ENCODE measurements around the gene HSPH1. TPM values are rescaled to one million over a fixed set of nuclear protein-coding genes. Genes with fewer than 3 reads are reported as not detected.

HSPH1 gene
- total RNA-seq, 1 donor from 2014 or later, result 326 TPM

DNA sequence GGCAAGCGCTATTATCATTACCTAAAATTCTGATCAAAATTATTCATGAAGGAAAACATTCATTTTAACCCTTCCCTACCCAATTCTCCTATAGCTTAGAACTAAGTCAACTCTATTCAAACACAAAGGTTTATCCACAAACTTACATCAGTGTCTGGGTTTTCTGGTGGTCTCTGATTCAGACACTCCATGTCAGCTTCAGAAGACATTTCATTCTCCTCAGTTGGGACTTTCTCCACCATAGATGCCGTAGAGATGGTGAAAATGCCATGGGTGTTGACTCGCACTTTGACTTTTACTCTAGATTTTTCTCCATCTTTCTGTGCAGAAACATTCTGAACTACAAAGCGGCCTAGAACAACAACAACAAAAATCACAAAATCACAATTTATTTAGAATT is 16.3 kb downstream of the HSPH1 start:
- H3K27ac Mint-ChIP-seq, result peak overlapping the region; percentile 38
- no peak overlapping the region for H3K4me3 Mint-ChIP-seq
- H3K27me3 Mint-ChIP-seq (ENCODE audit: insufficient read depth), result no peaks in the 10 kb centered on the region
- H3K9me3 Mint-ChIP-seq, result no peaks in the 10 kb centered on the region
- no peak for DNase-seq (ENCODE audit: low spot score)
- intact Hi-C loops (cut with micrococcal nuclease), result no loop called here
- peaks cover 82% of the 10 kb centered on the region for H3K36me3 Mint-ChIP-seq (ENCODE audit: low read depth)
- H3K4me1 Mint-ChIP-seq (ENCODE audit: low read depth), result peaks cover 49% of the 10 kb centered on the region

- no peak for DNase-seq (ENCODE audit: low spot score)
- intact Hi-C loops (cut with micrococcal nuclease), result no loop called here
- Mint-ChIP-seq H3K27me3 (ENCODE audit: insufficient read depth) (no peaks in the 10 kb centered on the region), H3K4me3 (no peak overlapping the region), H3K9me3 (no peaks in the 10 kb centered on the region), H3K27ac (peak overlapping the region; percentile 27), H3K4me1 (ENCODE audit: low read depth) (peaks cover 63% of the 10 kb centered on the region), H3K36me3 (ENCODE audit: low read depth) (peaks cover 79% of the 10 kb centered on the region)
These were observed 23.2 kb downstream of the HSPH1 start for GRCh38 chr13:31138515-31138914.

DNA sequence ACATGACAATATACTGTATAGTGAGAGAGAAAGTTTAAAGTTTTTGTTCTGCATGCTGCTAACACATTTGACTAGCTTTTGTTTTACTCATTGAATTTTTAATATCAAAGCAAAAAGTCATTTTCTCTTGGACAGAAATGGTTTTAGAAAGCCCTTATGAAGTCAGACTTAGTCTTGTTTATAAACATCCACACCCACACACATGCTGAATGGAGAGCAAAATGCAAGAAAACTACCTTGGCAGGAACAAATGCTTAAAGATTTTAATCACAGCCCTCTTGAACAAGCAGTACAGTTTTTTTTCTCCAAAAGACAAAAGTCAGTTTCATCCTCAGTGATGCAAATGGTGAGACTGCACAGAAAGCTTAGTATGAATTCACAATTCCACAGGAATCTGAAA is 25.0 kb downstream of the HSPH1 start:
- Mint-ChIP-seq H3K4me3 (no peak overlapping the region), H3K36me3 (ENCODE audit: low read depth) (peaks cover 75% of the 10 kb centered on the region), H3K4me1 (ENCODE audit: low read depth) (peaks cover 62% of the 10 kb centered on the region), H3K9me3 (no peaks in the 10 kb centered on the region), H3K27ac (peak overlapping the region; percentile 31), H3K27me3 (ENCODE audit: insufficient read depth) (no peaks in the 10 kb centered on the region)
- no peak for DNase-seq (ENCODE audit: low spot score)
- intact Hi-C loops (cut with micrococcal nuclease), result no loop called here

GRCh38 chr13:31134039-31134711 is 27.5 kb downstream of the HSPH1 start:
- Mint-ChIP-seq H3K36me3 (ENCODE audit: low read depth) (peaks cover 58% of the 10 kb centered on the region), H3K27ac (peak overlapping the region; percentile 95), H3K27me3 (ENCODE audit: insufficient read depth) (no peaks in the 10 kb centered on the region), H3K9me3 (no peaks in the 10 kb centered on the region), H3K4me3 (peak overlapping the region; percentile 27), H3K4me1 (ENCODE audit: low read depth) (peaks cover 67% of the 10 kb centered on the region)
- intact Hi-C loops (cut with micrococcal nuclease), result loop anchor here (1.0 to 2.0 kb wide), 4 partner anchors 17 to 89 kb away; no protein-coding TSS in a partner anchor
- DNase-seq (ENCODE audit: low spot score), result no peak

DNA sequence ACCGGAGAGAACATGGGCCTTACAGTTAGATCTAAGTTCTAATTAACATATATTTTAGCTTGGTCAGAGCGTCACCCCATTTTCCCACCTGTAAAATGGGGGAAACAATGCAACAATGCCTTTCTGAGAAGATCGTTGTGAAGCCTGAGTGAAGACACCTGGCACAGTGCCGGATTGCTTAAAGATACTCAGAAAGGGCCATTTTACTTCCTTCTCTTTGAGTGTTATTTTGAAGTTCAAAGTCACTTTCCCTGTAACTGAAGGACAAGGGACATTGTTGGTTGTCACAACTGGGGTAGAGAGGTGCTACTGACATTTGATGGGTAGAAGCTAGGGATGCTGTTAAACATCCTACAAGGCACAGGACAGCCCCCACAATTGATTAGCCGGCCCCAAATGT is 28.1 kb downstream of the HSPH1 start:
- Mint-ChIP-seq H3K36me3 (ENCODE audit: low read depth) (peaks cover 54% of the 10 kb centered on the region), H3K4me1 (ENCODE audit: low read depth) (peaks cover 63% of the 10 kb centered on the region), H3K27me3 (ENCODE audit: insufficient read depth) (no peaks in the 10 kb centered on the region), H3K4me3 (peak overlapping the region; percentile 27), H3K9me3 (no peaks in the 10 kb centered on the region), H3K27ac (peak overlapping the region; percentile 95)
- intact Hi-C loops (cut with micrococcal nuclease), result loop anchor here (1.0 to 2.0 kb wide), 4 partner anchors 17 to 88 kb away; no protein-coding TSS in a partner anchor
- no peak for DNase-seq (ENCODE audit: low spot score)

DNA sequence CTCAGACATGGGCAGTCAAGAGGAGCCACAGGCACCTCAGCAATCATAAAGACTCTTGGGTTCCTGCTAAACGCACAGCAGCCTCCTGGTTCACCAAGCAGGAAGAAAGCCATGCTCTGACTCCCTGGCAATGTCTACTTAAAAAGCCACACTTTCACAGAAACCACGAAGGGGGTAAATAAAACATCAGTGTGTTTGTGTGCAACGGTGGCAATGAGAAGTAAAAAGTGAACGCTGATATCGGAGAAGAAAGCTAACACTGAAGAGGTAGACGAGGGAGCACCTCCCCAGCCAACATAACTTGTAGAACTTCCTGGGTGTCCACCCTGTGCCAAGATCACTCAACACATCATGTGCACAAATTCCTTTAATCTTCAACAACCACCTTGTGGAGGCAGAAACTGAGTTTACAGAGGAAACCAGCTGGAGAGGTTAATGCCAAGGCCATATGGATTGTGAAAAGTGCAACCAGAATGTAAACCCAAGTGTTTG is 30.2 kb downstream of the HSPH1 start:
- DNase-seq (ENCODE audit: low spot score), result no peak
- peaks cover 42% of the 10 kb centered on the region for H3K4me1 Mint-ChIP-seq (ENCODE audit: low read depth)
- no peaks in the 10 kb centered on the region for H3K9me3 Mint-ChIP-seq
- H3K27me3 Mint-ChIP-seq (ENCODE audit: insufficient read depth), result no peaks in the 10 kb centered on the region
- H3K27ac Mint-ChIP-seq, result peak overlapping the region; percentile 23
- peaks cover 35% of the 10 kb centered on the region for H3K36me3 Mint-ChIP-seq (ENCODE audit: low read depth)
- intact Hi-C loops (cut with micrococcal nuclease), result no loop called here
- no peak overlapping the region for H3K4me3 Mint-ChIP-seq

GRCh38 chr13:31129419-31129818 is 32.3 kb downstream of the HSPH1 start:
- no peak overlapping the region for H3K27ac Mint-ChIP-seq
- H3K4me3 Mint-ChIP-seq, result no peak overlapping the region
- peaks cover 21% of the 10 kb centered on the region for H3K36me3 Mint-ChIP-seq (ENCODE audit: low read depth)
- DNase-seq (ENCODE audit: low spot score), result no peak
- intact Hi-C loops (cut with micrococcal nuclease), result no loop called here
- peaks cover 28% of the 10 kb centered on the region for H3K4me1 Mint-ChIP-seq (ENCODE audit: low read depth)
- peaks cover 11% of the 10 kb centered on the region for H3K27me3 Mint-ChIP-seq (ENCODE audit: insufficient read depth)
- no peaks in the 10 kb centered on the region for H3K9me3 Mint-ChIP-seq

DNA sequence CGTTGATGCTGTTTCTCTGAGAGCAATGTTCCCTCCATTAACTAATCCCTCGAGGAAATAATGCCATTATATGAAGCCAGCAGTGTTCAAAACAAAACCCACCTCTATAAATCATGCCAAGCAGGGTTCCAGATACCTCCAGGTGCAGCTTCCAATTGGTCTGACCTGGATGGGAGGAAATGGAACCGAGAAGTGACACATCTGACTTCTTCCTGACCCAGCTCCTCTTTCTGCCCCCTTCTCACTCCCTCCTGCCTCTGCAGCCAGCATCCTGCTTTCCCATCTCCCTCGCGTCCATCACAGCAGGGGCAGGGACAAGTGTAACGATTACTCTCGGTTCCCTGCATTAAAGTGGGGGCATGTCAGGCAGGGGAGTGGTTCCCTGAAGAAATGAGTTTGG is 37.5 kb downstream of the HSPH1 start:
- H3K27ac Mint-ChIP-seq, result no peak overlapping the region
- no peaks in the 10 kb centered on the region for H3K36me3 Mint-ChIP-seq (ENCODE audit: low read depth)
- no peak overlapping the region for H3K4me3 Mint-ChIP-seq
- H3K27me3 Mint-ChIP-seq (ENCODE audit: insufficient read depth), result peaks cover 28% of the 10 kb centered on the region
- DNase-seq (ENCODE audit: low spot score), result no peak
- H3K9me3 Mint-ChIP-seq, result no peaks in the 10 kb centered on the region
- intact Hi-C loops (cut with micrococcal nuclease), result no loop called here
- peaks cover 27% of the 10 kb centered on the region for H3K4me1 Mint-ChIP-seq (ENCODE audit: low read depth)

GRCh38 chr13:31122544-31123260 is 39.0 kb downstream of the HSPH1 start:
- Mint-ChIP-seq H3K27ac (no peak overlapping the region), H3K4me3 (no peak overlapping the region), H3K27me3 (ENCODE audit: insufficient read depth) (peaks cover 39% of the 10 kb centered on the region), H3K36me3 (ENCODE audit: low read depth) (no peaks in the 10 kb centered on the region), H3K4me1 (ENCODE audit: low read depth) (peaks cover 28% of the 10 kb centered on the region), H3K9me3 (no peaks in the 10 kb centered on the region)
- intact Hi-C loops (cut with micrococcal nuclease), result no loop called here
- DNase-seq (ENCODE audit: low spot score), result no peak

DNA sequence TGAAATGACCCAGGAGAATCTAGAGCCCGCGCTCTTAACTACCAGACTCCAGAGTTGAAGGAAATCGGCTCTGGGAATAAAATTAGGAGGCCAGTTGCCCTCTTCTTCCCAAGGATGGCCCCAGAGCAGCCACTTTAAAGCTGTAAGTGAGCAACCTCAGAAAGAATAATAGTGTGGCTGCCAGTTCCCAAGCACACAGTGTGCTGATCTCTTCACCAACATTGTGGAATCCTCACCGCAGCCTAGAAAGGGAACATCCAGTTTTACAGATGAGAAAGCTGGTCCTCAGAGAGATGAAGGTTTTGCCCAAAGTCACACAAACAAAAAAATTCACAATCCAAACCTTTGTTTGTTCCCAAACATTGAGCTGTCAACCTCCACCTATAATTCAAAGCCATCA is 39.6 kb downstream of the HSPH1 start:
- Mint-ChIP-seq H3K27me3 (ENCODE audit: insufficient read depth) (peaks cover 44% of the 10 kb centered on the region), H3K27ac (no peak overlapping the region), H3K4me3 (no peak overlapping the region), H3K9me3 (no peaks in the 10 kb centered on the region), H3K36me3 (ENCODE audit: low read depth) (no peaks in the 10 kb centered on the region), H3K4me1 (ENCODE audit: low read depth) (peaks cover 28% of the 10 kb centered on the region)
- intact Hi-C loops (cut with micrococcal nuclease), result no loop called here
- no peak for DNase-seq (ENCODE audit: low spot score)

- Mint-ChIP-seq H3K4me3 (no peak overlapping the region), H3K9me3 (no peaks in the 10 kb centered on the region), H3K36me3 (ENCODE audit: low read depth) (no peaks in the 10 kb centered on the region), H3K4me1 (ENCODE audit: low read depth) (peaks cover 28% of the 10 kb centered on the region), H3K27ac (no peak overlapping the region), H3K27me3 (ENCODE audit: insufficient read depth) (peaks cover 49% of the 10 kb centered on the region)
- intact Hi-C loops (cut with micrococcal nuclease), result no loop called here
- no peak for DNase-seq (ENCODE audit: low spot score)
These were observed 40.1 kb downstream of the HSPH1 start for GRCh38 chr13:31121379-31122140.

GRCh38 chr13:31119966-31120700 is 41.6 kb downstream of the HSPH1 start:
- peak overlapping the region; percentile 0 for H3K4me3 Mint-ChIP-seq
- no peaks in the 10 kb centered on the region for H3K9me3 Mint-ChIP-seq
- H3K36me3 Mint-ChIP-seq (ENCODE audit: low read depth), result no peaks in the 10 kb centered on the region
- peaks cover 56% of the 10 kb centered on the region for H3K27me3 Mint-ChIP-seq (ENCODE audit: insufficient read depth)
- DNase-seq (ENCODE audit: low spot score), result no peak
- no peak overlapping the region for H3K27ac Mint-ChIP-seq
- intact Hi-C loops (cut with micrococcal nuclease), result no loop called here
- H3K4me1 Mint-ChIP-seq (ENCODE audit: low read depth), result peaks cover 28% of the 10 kb centered on the region
